Cortex of kidney (tissue), 1 donor: ENCODE measurements around the gene LIN37.

Experiments used
- DNase-seq: peaks from one replicate; lab custom pipeline; 2025; lab: John Stamatoyannopoulos, UW

LIN37 gene, protein sequence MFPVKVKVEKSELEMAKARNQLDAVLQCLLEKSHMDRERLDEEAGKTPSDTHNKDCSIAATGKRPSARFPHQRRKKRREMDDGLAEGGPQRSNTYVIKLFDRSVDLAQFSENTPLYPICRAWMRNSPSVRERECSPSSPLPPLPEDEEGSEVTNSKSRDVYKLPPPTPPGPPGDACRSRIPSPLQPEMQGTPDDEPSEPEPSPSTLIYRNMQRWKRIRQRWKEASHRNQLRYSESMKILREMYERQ

DNA sequence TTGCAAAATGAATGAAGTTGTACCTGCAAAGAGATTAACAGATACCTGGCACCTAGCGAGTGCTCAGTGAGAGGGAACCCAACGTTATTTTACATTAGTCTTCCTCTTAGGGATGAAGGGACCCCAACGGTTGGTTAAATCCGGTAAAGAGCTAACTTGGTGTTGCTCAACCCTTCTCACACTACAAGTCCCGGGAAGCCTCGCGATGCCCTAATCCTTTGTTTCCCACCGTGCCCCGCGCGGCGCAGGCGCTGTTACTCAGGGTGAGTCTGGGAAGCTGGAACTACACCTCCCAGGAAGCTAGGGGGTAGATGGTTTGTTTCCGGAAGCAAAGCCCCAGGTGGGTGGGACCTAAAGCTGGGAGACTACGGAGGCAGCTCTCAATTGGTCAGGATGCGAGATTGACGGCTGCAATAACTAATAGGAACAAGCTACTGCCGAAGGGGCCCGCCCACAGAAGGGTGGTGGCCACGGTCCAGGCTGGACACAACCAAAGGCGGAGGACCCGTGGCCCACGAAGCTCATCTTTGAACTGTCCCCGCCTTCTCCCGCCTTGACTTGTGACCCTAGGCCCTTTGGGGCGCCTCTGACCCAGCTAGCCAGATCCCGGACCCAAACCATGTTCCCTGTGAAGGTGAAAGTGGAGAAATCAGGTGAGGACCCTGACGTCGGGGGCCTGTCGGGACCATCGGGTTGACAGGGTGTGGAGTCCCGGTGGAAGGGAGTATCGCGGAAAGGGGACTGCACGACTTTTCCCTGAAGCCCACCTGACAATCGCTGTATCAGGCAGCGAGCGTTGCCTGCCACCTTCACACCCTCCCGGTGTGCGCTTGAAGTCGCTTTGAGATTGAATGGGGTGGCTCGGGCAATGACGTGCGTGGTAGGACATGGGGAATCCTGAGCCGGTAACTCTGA is at the start of gene LIN37:
LIN37 (plus strand) TSS at position 471 of the 915 bp plus-strand sequence; CDS start at position 620, 149 bp downstream.
- DNase-seq = no peak

DNA sequence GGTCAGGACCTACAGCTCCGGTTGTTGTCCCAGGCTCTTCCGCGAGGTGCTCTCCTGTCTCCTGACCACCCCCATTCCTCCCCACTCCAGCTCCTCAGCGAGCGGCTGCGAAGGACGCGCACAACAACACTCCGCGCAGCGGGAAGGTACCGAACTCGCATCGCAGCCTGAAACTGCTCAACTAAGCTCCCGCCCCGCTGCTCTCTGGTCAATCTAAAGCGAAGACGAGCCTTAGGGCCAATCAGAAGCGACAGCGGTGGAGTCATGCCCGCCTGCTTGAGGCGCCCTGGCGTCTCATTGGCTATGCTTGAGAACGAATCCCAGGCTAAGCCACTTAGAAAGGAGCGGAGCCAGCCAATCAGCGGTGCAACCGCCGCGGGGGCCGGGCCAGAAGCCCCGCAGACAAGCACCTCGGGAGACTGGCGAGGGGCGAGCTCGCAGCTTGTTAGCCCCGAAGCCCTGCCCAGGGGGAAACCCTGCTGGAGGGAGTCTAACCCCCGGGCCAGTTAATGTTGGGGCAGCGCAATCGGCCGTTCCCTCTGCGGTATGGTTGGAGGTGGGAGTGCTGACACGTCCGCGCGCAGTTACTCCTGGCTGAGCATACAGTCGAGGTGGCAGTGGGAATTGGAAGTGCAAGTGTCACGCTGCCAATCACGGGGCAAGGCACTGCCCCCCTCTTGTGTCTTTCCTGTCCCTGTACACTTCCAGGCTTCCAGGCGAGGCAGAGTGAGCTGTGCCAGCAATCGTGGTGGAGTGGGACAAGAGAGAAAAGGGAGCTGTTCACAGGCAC is 46.0 kb upstream of the LIN37 start:
- no peak for DNase-seq

DNA sequence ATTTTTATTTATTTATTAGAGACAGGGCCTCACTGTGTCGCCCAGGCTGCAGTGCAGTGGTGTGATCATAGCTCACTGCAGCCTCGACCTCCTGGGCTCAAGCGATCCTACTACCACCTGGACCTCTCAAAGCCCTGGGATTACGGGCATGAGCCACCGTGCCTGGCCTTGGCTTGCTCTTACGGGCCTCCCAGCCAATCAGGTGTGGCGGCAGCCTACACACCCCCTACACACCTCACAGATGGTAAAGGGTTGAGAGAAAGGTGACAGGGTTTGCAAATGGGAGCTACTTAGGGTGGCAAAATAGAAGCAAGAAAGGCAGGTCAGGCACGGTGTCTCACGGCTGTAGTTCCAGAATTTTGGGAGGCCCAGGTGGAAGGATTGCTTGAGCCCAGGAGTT is 45.0 kb upstream of the LIN37 start:
- no peak for DNase-seq

DNA sequence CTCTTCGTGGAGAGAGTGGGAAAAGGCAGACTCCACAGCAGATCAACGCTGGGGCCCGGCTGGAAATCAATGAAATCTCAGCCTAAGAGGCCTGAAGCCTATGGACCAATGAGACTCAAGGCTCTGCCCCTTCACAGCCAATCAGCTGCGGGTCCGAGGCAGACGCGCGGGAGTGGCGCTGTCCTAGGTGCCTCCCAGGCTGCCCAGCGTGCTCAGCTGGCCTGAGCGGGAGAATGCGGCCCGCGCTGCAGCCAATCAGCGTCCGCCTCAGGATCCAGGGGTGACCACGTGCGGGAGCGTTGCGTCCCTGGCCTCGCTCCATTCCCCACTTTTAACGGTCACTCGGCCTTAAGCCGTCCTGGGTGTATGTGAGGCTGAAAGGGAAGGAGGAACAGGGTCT is 44.2 kb upstream of the LIN37 start, which contains the start of gene ZBTB32:
ZBTB32 (plus strand) TSS at position 341 of the 400 bp plus-strand sequence. CDS start 10,069 bp downstream, outside the sequence.
- no peak for DNase-seq

DNA sequence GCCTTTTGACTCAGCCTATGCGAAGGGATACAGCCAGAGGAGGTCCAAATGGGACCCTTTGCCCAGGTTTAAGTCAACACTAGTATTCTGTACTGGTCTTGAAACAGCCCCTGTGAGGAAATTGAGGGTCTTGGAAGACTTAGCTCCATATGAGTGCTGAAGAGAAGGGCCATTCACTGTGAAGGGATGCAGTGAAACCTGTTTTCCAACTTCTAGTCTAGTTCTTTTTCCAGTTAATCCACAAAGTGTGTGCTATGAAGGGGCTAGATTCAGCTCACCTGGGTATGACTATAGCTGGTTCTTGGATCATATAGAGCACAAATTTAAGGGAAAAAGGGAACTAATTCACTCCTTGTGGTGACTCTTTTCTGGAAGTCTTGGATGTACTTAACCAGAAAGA is 40.0 kb upstream of the LIN37 start:
- no peak for DNase-seq

DNA sequence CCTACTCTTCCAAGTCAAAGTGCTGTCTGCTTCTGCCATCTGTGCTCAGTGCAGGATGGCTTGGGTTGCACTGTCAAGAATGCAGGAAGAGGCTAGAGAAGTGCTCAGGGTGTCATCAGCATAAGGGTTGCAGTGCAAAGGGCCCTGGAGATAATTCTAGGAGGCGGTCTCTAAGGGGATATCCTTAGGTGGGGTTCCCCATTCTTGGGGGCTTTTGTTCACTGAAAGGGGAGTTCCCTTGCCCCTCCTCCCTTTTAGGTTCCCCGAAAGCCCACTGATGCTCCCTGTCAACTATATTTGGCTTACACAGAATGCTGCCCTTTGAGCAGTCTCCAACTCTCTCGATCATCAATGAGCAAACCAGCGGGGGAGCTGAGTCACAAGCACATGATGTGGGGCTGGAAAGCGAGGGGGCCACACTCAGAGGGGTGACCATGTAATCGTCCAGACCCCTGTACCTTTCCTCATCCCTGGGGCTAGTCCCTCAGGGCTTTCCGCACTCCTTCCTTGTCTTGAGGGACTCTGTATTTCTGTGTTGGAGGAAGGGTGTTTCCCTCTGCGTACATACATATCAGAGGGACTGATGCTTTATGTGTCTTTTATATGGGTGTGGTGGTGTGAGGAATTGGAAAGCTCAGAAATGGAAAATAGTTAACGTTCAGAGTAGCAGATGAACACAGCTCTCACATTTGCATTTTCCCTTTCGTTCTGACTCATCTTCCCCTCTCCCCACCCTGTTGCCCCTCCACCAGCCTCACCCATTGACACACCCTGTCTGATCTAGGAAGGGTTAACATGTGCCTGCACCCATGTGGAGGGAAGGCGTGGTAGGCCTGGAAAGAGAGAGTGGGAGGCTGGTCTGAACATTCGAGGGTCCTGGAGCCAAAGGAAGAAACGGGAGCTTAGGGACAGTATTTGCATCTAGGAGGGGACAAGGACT is 37.3 kb upstream of the LIN37 start:
- no peak for DNase-seq

DNA sequence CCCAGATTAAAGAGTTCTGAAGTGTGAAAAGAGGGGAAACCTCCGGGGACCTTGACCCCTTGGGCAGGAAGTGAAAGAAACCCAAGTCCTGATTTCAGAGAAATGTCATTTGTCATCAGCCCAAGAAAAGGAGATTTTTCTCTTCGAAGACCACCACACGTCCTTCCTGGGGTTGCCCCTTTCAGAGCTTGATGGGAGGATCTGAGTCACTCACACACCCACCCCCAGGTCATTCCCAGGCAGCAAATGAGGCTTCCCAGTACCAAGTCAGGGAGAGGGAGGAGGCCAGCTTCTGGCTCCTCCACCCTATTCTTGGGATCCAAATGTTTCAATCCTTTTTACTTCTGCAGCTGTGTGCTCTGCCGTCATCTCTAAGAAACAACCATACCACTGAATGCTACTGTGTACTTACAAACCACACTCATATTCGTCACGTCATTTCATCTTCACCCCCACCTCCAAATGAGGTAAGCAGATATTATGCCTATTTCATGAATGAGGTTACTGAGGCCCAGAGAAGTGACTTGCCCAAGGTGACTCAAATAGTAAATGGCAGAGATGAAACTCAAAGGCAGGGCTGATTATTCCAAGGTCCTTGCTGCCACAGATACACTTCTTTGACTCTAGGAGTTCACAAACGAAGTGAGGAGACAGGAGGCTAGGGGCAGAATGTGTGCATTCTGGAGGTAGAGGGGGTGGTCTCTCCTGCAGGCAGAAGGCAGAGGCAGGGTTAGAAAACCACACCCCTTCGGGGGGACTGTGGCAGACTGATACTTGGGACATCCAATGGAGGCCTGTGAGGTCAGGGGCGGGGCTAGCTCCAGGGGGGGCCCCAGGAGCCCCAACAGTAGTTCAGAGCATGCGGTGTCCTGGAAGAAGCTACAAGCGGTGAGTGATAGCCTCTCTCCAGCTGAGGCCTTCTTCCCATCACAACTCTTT is 35.5 kb upstream of the LIN37 start:
- no peak for DNase-seq

DNA sequence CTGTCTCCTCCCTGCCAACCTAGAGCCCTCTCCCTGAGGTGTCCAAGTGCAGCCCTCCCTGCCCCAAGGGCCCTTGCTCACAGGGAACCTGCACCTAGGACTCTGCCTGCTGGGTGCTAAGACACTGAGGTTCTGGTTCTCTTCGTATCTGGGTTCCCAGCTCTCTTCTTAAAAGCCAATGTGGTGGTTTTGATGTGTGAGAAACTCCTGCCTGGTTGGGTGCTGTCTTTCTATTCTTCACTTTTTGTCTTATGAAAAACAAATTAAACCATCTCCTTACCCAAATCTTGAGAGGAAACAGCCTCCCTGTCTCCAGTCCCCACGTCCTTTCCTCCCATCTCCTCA is 34.9 kb upstream of the LIN37 start:
- no peak for DNase-seq

DNA sequence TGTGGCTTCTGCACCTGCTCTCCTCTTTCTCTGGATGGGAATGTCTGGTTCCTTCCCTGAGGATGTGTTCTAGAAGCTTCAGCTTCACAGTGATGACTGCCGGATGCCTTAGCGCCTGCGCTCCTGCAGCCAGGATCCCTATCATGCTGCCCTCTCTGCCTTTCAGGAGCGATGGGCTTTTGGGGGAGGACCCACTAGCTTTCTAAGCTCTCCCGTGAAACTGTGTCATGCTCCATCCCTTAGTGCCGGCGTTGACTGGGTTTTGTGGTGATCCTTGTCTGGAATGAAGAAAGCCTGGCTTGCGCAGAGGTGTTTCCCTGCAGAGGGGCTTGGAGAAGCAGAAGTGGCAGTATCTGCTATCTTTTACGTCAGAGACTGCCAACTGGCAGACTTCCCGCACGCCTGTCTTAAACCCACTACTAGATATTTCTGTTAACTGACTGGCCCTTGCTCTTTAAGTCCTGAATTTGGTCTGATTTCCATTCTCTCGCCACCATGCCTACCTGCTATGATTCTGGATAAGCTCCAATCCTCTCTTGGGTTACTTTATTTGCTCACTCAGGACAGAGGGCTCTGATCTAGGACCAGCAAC is 34.4 kb upstream of the LIN37 start:
- no peak for DNase-seq

DNA sequence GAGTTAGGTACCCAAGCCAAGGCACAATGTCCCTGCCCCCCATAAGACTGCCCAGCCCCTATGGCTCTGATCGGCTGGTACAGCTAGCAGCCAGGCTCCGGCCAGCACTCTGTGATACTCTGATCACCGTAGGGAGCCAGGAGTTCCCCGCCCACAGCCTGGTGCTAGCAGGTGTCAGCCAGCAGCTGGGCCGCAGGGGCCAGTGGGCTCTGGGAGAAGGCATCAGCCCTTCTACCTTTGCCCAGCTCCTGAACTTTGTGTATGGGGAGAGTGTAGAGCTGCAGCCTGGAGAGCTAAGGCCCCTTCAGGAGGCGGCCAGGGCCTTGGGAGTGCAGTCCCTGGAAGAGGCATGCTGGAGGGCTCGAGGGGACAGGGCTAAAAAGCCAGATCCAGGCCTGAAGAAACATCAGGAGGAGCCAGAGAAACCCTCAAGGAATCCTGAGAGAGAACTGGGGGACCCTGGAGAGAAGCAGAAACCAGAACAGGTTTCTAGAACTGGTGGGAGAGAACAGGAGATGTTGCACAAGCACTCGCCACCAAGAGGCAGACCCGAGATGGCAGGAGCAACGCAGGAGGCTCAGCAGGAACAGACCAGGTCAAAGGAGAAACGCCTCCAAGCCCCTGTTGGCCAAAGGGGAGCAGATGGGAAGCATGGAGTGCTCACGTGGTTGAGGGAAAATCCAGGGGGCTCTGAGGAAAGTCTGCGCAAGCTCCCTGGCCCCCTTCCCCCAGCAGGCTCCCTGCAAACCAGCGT is 33.6 kb upstream of the LIN37 start:
- DNase-seq = no peak

DNA sequence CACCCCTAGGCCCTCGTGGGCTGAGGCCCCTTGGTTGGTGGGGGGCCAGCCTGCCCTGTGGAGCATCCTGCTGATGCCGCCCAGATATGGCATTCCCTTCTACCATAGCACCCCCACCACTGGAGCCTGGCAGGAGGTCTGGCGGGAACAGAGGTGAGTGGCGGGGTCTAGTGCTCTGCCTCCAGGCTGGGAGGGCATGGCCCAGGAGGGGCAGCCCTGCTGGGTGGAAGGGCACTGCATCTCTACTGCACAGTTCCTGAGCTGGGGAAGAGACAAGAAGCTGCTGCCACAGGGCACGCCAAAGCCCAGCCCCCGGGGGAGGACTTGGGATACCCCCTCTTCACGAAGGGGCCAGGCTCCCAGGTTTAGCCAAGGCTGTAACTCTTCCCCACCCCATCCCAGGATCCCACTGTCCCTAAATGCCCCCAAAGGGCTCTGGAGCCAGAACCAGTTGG is 33.0 kb upstream of the LIN37 start:
- DNase-seq = no peak

DNA sequence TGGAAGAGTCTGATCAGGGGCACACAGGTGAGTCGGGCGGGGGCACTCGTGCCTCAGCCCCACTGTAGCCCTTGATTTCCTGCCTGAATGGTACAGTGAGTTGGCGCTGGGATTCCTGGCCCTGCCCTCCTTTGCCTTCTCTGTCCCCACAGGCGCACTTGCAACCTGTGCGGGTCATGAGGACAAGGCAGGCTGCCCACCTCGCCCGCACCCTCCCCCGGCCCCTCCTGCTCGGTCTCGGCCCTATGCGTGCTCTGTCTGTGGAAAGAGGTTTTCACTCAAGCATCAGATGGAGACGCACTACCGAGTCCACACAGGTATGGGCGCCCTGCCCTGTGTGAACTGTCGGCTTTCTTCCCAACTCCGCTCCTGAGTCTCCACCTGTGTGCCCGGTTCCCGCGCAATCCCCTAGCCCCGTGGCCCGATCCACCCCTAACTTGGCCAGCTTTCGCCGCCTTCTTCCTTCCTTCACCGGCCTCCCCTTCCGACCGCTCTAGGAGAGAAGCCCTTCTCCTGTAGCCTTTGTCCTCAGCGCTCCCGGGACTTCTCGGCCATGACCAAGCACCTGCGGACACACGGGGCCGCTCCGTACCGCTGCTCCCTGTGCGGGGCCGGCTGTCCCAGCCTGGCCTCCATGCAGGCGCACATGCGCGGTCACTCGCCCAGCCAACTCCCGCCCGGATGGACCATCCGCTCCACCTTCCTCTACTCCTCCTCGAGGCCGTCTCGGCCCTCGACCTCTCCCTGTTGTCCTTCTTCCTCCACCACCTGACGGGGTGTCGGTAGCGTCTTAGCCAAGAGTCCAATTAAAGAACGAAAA is 32.2 kb upstream of the LIN37 start:
- DNase-seq = no peak

DNA sequence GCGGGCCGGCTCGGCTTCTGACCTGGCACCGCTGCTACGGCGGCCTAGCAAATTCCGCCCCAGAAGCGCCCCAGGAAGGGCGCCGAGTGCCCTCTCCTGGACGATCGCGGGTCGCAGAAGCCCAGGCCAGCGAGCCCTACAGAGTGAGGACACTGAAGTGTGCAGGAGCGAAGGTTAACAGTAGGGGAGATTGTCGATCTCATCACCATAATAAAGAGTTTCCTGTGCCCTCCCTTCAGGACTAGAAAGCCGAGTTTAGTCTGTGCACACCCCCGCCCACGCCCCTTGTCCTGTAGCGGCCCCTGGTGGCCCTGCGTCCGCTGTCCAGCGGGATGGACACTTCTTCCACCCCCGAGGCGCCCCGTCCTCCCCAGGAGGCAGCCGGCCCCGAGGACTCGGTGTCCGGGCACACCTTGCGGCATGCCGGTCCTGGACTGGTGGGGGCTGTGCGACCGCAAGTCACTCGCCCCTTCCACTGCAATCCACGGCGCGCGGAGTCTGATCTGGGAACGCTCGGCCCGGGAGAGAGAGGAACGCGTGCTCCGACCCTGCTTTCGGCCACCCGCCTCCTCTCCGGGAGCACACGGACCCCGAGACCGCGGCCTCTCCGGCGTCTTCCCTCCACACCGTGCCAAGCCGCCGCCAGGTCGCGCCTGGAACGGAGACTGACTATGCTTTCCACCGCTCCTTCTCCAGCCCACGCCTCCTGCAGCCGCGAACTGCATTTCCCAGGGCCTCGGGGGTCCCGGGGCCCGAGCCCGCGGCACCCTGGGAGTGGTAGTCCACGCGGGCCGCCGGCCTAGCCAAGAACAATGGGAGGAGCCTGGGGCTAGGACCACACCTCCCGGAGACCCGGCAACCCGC is 31.3 kb upstream of the LIN37 start:
- DNase-seq = peak; percentile 72

DNA sequence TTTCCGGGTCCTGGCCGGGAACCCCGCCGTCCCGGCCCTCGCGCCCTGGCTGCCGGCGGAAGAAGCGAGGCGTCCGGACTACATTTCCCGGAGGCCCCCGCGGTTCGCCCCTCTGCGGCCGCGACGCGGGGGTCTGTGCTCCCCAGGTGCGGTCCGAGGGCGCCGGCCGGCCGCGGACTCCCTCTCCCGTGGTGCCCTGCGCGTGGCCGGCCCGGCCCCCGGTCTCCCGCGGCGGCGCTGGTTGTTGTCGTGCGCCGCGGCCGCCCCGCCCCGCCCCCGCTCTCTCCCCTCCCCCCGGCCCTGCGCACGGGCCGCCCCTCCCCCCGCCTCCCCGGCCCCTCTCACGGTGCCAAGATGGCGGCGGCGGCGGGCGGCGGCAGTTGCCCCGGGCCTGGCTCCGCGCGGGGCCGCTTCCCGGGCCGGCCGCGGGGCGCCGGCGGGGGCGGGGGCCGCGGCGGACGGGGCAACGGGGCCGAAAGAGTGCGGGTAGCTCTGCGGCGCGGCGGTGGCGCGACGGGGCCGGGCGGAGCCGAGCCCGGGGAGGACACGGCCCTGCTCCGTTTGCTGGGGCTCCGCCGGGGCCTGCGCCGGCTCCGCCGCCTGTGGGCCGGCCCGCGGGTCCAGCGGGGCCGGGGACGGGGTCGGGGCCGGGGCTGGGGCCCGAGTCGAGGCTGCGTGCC is 30.6 kb upstream of the LIN37 start, which contains the start of gene KMT2B:
KMT2B (plus strand) TSS at position 339 of the 680 bp plus-strand sequence; CDS start at position 355, 16 bp downstream.
- no peak for DNase-seq

DNA sequence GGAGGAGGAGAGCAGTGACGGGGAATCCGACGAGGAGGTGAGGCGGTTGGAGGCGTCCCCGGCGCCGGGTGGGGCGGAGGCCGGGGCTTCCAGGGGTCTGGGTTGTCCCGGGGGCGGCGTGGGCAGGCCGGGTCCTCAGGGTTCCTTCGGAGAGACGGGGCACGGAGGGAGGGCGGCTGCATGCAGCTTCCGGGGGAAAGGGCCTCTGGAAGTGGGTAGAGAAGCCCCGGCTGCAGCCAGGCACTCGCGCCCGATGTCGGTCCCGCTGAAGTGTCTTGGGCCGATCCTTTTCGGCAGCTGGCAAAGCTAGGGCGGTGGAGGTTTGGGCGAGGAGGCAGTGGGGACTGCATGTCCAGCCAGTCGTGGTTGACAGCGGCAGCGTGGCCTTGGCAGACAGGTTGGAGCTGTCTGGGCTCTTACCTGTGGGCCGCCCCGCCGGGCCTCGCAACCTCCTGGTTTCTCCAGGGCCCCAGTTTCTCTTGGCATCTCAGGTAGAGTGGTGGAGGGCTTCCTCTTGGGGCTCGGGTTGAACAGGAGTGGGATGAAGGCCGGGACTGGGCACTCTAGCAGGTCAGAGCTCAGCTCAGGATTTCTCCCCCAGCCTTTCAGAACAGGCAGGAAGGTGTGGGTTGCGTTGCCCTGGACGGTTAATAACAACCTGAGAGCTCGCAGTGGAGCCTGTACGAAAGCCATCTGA is 29.9 kb upstream of the LIN37 start:
- no peak for DNase-seq
